DMS153 (cell line): Measurements from ENCODE around the gene GRID1.

ENCODE experiments used
- DNase-seq: peaks from one replicate; lab custom pipeline; 2025; lab: John Stamatoyannopoulos, UW

GRID1 gene

GRCh38 chr10:86061278-86062197 lies 305.1 kb downstream of the GRID1 start:
- DNase-seq, result no peak

- DNase-seq, result no peak
Observed at GRCh38 chr10:86060386-86061277, 306.0 kb downstream of the GRID1 start.

- DNase-seq, result no peak
Observed at GRCh38 chr10:86059892-86060291, 306.7 kb downstream of the GRID1 start.

- DNase-seq, result no peak
Observed at GRCh38 chr10:86058964-86059363, 307.6 kb downstream of the GRID1 start.

- no peak for DNase-seq
Observed at GRCh38 chr10:86057708-86058107, 308.9 kb downstream of the GRID1 start.

DNA sequence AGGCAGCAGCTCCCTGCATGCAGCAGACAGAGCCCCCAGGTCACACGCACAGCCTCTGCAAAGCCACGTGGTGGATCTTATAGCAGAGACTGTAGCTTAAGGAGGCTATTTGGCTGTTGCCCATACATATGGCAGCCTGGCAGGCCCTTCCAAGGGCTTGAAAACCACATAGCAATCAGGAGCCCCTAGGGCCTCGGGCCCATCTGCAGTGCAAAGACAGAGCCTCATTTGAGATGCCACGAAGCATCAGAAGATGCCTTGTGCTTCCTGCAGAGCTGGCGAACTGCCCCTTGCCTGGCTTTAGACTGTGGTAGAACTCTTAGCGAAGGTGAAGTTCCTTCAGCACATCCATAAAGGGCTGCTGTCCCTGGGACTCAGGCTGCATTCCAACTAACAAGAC lies 309.9 kb downstream of the GRID1 start:
- no peak for DNase-seq

DNA sequence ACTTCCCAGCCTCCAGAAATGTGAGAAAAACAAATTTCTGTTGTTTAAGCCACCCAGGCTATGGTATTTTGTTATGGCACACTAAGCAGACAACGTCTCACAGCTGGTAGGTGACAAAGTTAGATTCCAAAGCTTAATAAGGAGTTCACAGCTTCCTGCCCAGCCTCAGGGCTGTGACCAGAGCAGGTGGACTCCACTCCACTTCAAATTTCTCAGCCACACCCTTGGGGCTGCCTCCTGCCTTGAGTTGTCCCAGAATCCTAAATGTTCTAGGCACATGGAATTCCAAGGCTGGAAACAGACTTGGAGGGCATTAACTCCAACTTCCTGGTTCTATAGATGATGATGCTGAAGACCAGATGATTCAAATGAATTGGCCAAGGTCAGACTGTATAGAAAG lies 310.7 kb downstream of the GRID1 start:
- DNase-seq, result no peak

- no peak for DNase-seq
Observed at GRCh38 chr10:86053675-86054074, 312.9 kb downstream of the GRID1 start.

DNA sequence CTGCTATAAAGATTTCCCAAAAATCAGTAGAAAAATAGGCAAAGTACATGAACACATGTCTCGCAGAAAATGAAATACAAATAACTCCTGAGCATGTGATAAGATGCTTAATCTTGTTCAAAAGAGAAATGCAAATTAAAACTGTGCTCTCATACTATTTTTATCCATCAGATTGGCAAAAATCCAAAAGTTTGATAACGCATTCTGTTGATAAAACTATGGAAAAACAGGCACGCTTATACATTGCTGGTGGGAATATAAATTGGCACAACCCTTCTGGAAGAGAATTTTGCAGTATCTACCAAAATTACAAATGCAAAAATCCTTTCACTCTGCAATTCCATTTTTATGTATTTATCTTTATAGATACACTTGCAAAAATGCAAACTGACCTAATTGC lies 315.0 kb downstream of the GRID1 start:
- no peak for DNase-seq

- DNase-seq, result no peak
Observed at GRCh38 chr10:86049442-86049841, 317.2 kb downstream of the GRID1 start.

GRCh38 chr10:86048973-86049372 lies 317.6 kb downstream of the GRID1 start:
- no peak for DNase-seq

GRCh38 chr10:86048571-86048970 lies 318.0 kb downstream of the GRID1 start:
- no peak for DNase-seq

DNA sequence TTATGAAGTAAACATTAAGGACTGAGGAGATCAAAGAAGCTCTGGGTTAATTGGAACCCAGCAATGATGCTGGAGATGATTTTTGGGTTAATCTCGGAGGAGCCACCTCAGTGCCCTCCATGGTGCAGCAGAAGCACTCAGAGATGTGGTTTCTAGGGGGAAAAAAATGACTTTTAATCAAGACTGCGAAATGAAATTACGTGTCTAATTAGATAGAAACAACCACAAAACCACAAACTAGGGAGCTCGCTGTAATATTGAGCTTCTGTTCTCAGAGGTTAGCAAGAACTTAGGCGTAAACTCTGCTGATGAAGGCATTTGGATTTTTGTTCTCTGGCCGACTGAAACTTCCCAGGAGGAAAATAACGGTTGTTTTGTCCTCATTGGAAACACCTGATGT lies 319.0 kb downstream of the GRID1 start:
- no peak for DNase-seq

DNA sequence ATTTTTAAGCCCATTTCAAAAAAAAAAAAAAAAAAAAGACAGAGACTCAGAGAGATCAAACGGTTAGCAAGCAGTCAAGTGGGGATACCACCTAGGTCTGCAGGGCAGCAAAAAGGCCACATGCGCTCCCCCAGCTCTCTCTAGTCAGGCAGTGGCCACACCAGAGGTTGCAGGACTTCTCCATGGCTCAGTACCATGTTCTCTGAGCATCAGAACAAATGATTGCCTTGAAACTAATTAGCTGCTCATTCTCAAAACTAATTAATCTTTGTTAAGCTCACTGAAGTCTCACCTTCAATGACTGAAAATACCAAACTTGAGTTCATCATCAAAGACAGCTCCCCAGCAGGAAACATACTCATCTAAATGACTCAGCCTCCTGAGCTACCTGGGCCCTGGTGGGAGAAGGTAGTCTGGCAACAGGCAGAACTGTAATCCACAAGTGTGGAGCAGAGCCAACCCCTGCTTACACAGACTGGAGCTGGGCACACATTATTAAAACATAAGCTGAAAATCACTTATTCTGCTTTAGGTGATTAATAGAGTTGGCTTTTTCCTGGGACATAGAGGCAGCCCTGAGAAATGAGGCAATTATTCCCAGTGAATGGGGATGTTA lies 319.6 kb downstream of the GRID1 start:
- peak; percentile 5 for DNase-seq

- DNase-seq, result no peak
Observed at GRCh38 chr10:86045896-86046295, 320.7 kb downstream of the GRID1 start.

GRCh38 chr10:86044029-86044428 lies 322.6 kb downstream of the GRID1 start:
- peak; percentile 39 for DNase-seq

DNA sequence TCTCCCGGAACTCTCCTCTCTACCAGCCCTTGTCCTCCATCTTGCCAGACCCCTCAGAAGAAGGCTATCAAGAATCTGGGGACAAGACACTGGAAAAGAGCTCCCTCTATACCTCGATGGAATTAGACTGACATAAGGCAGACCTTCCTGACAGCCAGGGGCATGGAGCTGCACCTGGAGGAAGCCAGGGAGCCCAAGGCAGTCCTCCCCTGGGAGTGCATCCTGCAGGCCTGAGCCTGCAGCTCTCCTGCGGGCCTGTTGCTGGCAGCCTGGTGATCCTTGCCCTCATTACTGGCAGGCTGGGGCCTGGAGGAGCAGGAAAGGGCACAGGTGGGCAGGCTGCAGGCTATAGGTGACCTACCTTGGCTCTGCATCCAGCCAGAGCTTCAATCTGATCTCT lies 323.4 kb downstream of the GRID1 start:
- DNase-seq, result peak; percentile 80

GRCh38 chr10:86042161-86042560 lies 324.4 kb downstream of the GRID1 start:
- no peak for DNase-seq

DNA sequence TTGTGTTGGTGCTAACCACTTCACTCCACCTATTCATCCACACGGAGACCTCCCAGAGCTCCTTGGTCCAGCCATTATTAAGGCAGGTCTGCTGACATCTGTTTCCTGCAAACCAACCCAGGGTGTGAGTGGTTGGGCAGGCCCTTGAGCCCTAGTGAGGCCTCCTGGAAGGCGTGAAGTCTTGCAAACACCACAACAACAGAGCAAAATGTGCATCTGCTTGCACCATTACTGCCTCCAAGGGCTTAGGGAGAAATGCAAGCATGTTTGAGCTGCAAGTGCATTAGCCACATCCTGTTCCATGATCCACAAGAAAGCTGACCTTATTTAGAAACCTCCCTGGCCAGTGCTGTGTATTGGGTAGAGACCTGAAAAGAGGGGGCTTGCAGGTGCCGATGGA lies 325.5 kb downstream of the GRID1 start:
- DNase-seq, result peak; percentile 28

GRCh38 chr10:86038371-86038770 lies 328.2 kb downstream of the GRID1 start:
- DNase-seq, result no peak

DNA sequence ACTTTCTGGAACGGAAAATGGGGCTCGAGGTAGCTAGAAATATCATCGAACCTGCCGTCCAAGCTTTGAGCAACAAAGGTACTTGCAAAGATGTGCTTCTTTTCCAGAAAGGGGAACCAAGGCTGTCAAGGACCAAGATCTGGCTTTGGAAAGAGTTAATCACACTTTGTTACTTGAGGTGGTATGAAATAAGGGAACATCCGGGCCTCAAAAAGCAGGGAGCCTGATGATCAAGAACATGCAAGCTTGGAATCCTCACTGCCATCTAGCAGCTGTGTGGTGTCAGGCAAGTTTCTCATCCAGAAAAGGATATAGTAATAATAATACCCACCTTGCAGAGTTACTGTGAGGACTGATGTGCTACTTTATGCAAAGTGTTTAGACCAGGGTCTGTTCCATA lies 329.5 kb downstream of the GRID1 start:
- DNase-seq, result no peak

DNA sequence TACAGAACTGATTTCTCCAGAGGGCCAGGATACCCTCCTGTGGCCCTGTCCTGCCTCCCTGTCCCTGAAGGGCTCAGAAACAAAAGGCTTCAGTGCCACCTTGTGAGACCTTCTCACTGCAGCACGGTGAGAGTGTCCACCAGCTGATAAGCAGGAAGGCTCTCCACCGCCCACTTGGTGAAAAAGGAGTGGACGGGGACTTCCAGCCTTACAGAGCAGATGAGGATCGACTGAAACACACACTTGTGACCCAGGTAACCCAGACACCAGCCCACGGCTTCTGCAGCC lies 330.1 kb downstream of the GRID1 start:
- DNase-seq, result no peak
